CD4-positive, alpha-beta T cell treated with Interleukin-21 for 1 hour (primary cell): ENCODE results near the gene PPP1R3E.
A peak's percentile ranks its signal among the peaks of the same experiment; 100 is the strongest.
"Not testable (repeated sequence)": the region's sequence is repeated elsewhere in the genome, so short reads cannot be mapped to it uniquely, and the experiment has no call there.

Experiments used
- DNase-seq: peaks from one replicate; pipeline ENCODE4 v3.0.0-alpha.2; 2020

PPP1R3E gene

DNA sequence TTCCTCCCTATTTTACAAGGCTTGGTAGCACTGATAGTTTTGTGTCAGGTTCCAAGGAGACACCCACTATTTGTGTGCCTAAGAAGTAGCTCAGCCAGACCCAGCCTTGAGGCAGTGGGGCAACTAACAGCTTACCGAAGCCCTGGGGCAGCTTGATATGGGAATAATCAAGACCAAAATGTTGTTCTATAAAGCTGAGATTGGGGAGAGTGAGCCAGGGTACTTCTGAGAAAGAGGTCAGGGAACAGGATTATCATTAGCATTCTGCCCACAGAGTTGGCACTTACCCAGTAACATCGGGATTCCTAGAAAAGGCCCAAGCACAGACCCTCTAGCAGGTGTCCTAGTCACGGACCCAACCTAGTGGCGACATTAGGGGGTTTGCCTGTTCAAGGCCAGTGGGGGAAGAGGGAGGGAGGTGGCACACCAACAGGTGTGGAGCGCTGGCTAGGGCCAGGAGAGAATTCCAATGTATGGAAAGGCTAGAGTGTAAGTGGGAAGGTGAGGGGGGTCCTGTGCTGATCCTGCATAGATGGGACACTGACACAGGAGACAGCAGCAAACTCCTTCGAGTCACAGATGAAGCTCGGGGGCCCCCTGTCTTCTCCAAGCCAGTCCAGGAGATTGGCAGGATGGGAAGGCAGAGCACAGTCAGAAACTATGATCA is 4.9 kb downstream of the PPP1R3E start:
- DNase-seq, result no peak

DNA sequence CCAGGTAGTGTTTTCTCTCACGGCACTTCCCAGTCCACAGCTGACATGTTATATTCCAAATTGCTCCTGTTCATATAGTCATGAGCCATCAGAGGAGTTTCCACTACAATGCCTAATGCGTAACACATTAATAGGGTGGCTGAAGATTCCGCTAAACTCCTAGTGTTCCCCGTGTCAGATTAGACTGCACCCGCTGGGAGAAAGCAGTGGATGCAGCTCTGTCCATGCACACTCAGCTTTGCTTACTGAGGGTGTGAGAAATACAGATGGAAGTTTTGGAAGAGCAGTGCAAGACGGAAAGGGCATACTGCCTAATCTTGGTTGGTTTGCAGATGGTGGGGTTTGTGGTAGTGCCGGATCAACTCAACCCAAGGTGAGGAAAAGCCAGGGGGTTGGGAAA is 5.6 kb downstream of the PPP1R3E start:
- no peak for DNase-seq

DNA sequence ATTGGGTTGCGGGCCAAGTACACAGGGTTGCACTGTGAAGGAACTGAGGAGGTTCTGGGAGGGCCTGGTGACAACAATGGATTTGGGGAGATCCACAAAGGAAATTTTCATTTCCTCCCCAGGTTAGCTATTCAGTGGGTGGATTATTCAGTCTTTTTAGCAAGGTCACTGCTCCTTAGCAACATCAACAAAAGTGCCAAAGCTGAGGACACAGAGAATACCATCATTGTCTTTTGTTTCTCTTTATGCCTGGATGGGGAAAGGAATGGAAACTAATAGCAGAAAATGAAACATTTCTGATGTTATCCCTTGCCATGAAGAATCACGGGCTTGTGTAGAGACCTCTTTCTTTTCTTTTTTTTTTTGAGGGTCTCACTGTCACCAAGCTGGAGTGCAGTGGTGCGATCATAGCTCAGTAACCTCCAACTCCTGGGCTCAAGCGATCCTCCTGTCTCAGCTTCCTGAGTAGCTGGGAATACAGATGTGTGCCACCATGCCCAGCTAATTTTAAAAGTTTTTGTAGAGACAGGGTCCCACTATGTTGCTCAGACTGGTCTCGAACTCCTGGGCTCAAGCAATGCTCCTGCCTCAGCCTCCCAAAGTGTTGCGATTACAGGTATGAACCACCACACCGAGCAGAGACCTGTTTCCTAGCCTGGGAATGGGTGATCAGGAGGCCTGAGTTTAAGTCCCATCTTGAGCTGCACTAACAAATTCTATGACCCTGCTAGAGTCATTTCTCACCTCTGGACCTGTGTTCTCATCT is 6.5 kb downstream of the PPP1R3E start:
- no peak for DNase-seq

DNA sequence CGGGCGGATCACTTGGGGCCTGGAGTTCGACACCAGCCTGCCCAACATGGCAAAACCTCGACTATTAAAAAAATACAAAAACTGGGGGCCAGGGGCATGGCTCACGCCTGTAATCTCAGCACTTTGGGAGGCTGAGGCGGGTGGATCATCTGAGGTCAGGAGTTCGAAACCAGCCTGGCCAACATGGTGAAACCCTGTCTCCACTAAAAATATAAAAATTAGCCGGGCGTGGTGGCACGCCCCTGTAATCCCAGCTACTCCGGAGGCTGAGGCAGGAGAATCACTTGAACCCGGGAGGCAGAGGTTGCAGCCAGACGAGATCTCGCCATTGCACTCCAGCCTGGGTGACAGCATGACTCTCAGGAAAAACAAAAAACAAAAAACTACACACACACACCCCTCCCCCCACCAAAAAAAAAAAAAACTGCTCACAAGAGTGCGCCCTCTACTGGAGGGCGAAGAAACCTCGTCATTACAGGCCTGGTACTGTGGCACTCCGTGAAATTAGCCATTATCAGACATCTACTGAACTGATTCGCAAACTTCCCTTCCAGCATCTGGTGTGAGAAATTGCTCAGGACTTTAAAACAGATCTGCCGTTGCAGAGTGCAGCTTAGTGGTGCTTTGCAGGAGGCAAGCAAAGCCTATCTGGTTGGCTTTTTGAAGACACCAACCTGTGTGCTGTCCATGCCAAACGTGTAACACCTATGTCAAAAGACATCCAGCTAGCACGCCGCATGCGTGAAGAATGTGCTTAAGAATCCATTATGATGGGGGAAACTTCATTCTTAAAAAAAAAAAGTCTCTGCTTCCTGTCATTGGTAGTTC is 7.7 kb downstream of the PPP1R3E start:
- DNase-seq, result peak; percentile 72

DNA sequence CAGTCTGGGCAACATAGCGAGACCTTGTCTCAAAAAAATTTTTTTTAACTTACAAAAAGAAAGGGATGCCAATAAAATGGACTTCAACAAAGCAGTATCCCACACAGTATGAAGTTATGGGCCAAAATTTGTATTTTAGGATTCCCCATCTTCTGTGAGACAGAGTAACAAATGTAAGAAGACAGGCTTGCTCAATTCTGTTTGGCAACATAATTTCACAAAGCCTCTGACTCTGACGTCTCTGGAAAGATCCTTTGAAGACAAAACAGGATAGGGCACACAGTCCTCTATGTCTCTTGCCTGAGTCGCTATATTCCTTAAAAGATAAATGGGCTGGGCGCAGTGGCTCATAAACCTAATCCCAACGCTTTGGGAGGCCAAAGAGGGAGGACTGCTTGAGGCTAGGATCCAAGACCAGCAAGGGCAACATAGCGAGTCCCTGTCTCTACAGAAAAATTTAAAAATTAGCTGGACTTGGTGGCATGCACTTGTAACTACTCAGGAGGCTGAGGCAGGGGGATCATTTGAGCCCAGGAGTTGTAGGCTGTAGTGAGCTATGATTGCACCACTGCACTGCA is 15.7 kb downstream of the PPP1R3E start:
- no peak for DNase-seq

DNA sequence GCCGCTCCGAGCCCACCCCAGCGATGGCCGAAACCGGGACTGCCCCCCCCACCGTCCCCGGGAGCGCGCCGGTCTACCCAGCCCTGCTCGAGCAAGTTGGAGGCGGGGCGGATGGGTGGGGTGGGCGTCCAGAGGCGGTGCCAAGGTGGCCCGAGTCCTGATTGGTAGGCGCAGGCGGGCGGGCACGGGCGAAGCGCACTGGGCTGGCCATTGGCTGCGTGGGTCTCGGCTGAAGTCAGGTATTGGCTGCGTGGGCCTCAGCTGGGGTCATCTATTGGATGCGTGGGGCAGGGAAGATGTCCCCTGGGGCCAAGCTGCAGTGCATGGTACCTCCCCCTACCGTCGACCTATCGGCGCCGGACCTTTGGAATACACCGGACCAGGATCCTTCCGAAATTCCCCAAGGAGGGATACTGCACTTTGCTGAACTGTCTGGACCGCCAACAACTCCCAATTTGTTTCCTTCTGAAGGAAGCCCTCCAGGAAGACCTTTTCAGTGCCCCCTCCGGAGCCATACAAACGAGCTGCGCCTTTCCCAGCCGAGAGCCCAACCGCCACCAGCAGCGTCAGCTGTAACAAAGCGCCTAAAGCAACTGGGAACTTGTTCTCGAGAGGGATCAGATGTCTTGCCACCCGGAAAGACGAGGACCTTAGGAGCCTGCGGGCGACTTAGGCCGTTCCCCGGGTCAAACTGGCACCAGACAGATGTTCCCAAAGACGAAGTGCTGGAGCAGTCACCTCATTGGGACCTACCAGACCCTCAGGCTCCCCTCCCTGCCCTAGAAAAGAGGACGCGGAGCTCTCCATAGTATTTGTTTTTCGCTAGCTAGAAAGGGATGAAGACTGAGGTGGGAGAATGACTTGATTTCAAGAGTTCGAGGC is 16.4 kb downstream of the PPP1R3E start, which contains the start of gene HOMEZ:
Gene HOMEZ, minus strand, starts transcription at position 113 of the 882 bp plus-strand sequence. CDS start 180 bp downstream, outside the sequence.
- peak; percentile 96 for DNase-seq

DNA sequence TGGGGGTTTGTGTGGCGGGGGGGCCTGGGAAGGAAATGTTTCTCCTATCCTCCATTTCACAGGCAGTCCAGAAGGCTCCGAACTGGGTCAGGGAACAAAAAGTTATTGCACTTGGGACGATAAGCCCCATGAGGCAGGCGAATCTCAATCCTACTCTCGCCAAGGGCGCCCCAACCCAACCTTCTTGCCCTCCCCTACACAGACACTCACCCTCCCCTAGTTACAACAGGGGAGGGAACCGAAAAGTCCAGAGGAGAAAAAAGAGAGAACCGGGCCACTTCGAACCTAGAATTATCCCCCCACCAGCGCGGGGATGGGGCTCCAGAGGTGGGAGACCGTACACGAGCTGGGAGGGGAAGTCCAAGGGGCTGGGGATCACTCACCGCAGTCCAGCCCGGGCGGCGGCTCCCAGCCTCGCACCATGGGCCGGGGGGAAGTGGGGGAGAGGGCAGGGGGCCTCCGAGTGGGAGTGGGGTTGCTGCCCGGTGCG is 17.1 kb downstream of the PPP1R3E start:
- no peak for DNase-seq

DNA sequence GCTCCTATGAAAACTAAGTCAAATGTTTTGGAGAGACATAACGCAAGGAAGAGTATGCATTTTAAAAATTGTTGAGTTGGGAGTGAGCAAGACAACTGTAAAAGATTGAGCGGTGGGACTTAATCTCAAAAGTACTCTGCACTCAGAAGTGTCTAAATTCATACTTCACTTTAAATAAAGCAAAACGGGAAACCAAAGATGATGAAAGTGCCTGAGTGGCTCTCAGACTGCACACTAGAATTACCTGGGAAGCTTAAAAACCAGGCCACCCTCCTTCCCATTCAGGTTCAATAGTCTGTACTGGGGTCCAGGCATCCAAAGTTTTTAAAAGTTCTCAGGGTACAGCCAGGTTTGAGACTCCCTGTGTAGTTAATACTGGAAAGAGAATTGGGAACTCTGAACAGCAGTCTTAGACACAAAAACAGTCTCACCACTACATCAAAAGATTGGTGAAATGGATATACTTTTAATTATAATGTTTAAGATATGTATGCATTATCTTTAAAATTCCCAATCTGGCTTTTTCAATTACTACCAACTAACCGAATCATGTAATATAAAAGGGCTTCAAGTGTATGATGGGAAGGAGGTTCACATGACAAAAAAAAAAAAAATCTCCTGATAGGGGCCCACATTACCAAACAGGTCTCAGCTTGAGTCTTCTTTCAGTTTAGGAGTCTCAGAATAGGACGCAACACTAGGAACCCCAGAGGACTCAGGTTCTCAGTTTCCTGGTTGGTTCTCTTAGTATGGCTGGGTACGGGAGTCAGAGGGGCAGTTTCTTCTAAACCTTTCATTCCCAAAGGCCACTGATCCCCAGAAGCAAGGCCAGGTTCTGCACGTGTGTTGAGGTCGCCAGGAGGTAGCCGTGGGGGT is 17.8 kb downstream of the PPP1R3E start:
- DNase-seq, result peak; percentile 17

DNA sequence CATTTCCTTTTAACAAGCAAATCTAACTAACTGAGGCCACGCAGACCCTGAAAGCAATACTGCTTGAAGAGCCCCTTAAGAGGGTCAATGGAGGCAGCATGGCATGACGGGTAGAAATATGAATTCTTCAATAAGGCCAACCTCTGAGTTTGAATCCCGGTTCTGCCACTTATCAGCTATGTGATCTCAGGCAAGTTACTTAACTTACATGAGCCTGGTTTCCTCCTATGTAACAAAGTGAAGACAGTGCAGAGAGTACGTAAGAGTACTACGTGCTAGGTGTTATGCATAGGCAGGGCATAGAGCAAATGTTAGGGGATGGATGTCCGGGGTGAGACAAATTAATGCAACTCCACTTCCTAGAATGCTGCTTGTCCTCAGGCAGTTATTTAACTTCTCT is 21.4 kb downstream of the PPP1R3E start:
- no peak for DNase-seq

DNA sequence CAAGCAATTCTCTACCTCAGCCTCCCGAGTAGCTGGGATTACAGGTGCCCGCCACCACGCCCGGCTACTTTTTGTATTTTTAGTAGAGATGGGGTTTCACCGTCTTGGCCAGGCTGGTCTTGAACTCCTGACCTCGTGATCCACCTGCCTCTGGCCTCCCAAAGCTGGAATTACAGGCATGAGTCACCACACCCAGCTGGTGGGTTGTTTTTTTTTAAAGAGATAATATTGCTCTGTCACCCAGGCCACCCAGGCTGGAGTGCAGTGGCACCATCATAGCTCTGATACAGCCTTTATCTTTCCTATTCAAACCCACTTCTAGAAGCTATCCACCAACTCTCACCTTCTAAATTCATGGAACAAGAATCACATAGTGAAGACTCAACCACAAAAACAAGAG is 24.7 kb downstream of the PPP1R3E start:
- not testable (repeated sequence) for DNase-seq

DNA sequence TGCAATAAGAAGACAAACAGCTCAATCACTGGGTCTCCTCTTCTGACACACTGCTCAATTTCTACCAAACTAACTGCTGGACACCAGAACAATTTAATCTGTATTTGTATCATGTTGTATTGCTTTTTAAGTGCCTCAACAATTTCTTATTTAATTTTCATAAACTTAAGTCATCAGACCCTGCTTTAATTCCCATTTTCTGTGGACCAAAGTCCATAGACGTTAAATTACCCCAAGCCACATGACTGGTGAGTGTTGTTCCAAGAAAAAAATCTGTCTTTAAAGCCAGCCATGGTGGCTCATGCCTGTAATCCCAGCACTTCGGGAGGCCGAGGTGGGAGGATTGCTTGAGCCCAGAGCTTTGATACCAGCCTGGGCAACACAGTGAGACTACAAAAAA is 25.5 kb downstream of the PPP1R3E start:
- DNase-seq, result no peak

DNA sequence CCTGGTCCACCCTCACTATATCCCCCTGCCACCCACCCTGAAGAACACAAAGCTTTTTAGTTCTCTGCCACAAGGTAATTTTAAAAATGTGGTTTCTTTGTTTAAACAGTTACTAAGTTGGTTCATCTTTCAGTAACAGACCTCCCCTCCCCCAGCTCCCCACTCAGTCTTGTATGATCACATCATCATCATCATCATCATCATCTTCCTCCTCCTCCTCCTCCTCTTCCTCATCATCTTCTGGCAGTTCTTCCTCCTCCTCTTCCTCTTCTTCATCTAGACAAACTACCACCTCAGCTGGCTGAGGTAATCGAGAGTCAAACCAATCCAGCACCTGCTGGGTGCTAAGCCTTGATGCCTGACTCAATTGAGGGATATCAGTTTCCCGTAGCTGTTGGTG is 27.2 kb downstream of the PPP1R3E start:
- no peak for DNase-seq

DNA sequence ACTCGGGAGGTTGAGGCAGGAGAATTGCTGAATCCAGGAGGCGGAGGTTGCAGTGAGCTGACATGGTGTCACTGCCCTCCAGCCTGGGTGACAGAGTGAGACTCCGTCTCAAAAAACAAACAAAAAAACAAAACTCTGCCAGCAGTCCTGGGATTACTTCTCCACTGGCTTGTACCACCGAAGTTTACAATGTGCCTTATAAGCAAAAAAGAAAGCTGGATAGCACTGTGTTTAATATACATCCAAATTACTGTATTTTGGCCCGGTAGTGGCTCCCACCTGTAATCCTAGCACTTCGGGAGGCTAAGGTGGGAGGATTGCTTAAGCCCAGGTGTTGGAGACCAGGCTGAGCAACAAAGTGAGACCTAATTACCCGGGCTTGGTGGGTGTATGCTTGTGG is 33.5 kb downstream of the PPP1R3E start:
- DNase-seq, result no peak

DNA sequence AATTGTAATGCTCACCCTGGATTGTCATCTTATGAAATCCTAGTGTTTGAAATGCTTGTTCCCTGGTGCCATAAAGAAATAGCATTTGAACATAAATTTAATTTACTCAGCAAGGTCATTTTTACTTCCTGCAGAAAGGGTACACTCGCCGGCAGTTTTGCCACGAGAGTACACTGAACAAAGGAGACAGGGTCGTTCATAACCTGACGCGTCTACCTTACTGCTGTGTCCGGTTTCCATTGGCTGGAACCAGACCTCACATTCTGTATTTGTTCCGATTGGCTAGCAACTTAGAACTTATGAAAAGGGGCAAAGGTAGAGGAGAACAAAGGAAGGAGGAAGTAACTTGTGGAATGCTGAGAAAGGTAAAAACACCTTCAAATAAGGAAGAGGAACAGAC is 41.8 kb downstream of the PPP1R3E start:
- DNase-seq, result not testable (repeated sequence)

DNA sequence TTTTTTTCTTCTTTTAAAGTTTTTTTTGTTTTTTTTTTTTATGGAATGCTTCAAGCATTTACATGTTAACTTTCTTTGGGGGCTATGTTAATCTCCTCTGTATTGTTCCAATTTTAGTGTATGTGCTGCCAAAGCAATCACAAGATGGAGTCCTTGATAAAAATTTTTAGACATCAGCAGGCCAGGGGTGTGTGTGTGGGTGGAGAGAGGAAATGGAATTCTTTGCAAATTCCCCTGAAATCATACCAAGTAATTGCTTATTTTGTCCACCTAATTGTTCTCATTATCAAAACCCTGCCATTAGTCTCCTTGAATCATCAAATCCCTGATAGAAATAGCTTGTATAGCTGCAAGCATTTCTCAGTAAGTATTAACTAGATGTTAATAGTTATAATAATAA is 43.2 kb downstream of the PPP1R3E start:
- no peak for DNase-seq

DNA sequence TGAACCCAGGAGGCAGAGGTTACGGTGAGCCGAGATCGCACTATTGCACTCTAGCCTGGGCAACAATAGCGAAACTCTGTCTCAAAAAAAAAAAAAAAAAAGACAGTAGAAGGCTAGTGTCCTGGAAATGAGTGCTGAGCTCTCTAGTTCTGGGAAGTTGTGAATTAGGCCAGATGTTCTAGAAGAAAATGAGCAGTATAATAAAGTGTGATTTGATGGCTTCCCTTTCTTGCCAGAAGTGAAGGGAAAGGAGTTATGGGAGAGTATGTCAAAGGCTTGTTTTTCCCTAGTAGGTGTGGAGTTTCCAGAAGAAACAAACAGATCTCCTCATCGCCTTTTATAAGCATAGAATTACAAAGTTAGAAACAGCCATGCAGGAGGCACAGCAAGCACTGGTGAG is 44.4 kb downstream of the PPP1R3E start:
- DNase-seq, result no peak

DNA sequence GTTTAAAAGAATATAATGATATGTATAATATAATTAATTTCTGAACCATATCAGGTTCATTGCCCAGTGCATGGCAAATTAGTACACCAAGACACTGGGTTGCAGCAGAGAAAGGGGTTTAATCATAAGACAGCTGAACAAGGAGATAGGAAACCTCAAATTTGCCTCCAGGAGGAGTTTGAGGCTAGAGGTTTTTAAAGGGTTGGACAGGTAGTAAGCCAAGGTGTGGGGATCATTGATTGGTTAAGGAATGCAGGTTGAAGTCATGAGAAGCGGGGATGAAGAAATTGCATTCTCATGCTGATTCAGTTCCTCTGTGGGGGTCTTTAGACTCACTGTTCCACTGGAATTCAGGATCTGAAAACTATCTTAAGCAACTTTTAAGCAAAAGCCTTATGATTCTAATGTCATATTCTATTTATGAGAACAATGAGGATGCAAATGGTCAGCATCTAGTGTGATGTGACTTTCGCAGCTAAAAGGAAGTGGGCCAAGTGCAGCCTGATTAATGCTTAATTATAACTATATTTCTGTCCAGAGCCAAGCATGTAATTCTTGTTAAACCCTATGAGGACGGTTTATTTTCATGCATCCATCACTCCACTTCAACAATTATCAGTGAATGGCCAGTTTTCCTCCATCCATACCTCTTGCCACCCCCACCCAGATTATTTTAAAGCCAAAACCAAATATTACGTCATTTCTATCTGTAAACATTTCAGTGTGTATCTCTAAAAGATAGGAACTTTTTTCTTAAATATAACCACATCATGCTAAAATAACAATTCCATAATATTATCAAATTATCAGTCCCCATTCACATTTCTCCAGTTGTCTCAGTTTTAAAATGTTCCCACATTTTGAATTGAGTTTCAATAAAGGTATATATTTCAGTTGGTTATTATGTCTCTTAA is 50.0 kb downstream of the PPP1R3E start:
- no peak for DNase-seq

DNA sequence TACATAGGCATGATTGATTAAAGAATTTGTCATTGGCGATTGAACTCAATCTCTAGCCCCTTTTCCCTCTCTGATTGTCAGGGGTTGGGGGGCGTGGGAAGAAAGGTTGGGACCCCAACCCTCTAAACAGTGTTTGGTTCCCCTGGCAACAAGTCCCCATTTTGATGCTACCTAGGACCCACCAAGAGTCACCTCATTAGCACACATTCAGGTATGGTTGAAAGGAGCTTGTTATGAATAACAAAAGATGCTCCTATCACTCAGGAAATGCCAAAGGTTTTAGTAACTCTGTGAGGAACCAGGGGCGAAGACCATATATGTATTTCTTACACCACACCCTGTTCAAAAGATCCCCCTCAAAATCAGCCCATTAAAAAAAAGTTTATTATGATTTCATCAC is 50.7 kb downstream of the PPP1R3E start:
- DNase-seq, result no peak

DNA sequence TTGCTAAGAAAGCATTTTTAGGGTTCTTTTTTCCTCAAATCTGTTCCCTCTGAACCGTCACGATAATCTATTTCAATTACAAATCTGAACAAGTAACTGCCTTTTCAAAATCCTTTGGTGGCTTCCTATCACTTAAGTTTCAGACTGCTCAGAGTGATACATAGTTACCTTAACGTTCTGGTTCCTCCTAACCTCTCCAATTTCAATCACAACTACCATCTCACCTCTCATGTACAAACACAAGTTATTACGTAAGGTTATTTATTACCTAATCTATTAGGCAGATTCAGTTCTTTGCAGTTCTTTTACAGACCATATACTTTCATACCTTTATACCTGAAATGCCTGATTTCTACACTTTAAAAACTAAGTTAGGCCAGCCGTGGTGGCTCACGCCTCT is 52.8 kb downstream of the PPP1R3E start:
- DNase-seq, result no peak

DNA sequence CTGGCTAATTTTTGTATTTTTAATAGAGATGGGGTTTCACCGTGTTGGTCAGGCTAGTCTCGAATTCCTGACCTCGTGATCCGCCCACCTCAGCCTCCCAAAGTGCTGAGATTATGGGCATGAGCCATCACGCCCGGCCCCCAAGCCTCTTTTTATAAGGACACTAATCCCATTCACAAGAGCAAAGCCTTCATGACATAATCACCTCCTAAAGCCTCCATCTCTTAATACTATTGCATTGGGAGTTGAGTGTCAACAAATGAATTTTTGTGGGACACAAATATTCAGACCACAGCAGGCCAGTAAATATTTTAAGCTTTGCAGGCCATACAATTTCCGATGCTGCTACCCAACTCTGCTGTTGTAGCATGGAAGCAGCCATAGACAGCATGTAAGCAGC is 54.1 kb downstream of the PPP1R3E start:
- DNase-seq, result no peak
